GM12873 (cell line): ENCODE data around the gene ABCC9.

Experiments
- TF ChIP-seq, protein P1 (sequence below): IDR thresholded peaks from 2 replicates; pipeline ENCODE4 v1.5.1; 2012; ENCODE audit warnings: low read depth, mild to moderate bottlenecking, moderate library complexity, low read length, control low read depth; ENCODE audit not compliant: insufficient read depth; ENCODE audit errors: missing control alignments

ABCC9 gene

DNA sequence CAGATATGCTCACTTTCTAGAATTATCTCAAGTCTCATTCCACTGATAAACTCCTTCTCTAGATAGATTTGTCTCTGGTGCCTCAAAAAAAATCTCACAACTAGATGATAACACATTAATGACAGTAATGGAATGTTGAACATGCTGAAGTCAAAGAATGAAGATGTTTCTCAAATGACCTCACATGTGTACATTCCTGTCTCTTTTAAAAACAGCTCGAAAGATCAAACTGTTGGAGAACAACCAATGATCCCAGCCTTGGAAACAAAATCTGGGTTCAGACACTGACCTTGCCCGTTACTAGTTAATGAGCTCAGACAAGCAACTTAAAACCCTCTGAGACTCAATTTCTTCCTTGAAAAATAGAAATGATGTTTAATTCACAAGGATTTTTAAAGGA is 122.0 kb downstream of the ABCC9 start:
- TF ChIP-seq, protein P1, sequence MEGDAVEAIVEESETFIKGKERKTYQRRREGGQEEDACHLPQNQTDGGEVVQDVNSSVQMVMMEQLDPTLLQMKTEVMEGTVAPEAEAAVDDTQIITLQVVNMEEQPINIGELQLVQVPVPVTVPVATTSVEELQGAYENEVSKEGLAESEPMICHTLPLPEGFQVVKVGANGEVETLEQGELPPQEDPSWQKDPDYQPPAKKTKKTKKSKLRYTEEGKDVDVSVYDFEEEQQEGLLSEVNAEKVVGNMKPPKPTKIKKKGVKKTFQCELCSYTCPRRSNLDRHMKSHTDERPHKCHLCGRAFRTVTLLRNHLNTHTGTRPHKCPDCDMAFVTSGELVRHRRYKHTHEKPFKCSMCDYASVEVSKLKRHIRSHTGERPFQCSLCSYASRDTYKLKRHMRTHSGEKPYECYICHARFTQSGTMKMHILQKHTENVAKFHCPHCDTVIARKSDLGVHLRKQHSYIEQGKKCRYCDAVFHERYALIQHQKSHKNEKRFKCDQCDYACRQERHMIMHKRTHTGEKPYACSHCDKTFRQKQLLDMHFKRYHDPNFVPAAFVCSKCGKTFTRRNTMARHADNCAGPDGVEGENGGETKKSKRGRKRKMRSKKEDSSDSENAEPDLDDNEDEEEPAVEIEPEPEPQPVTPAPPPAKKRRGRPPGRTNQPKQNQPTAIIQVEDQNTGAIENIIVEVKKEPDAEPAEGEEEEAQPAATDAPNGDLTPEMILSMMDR, result no peak

DNA sequence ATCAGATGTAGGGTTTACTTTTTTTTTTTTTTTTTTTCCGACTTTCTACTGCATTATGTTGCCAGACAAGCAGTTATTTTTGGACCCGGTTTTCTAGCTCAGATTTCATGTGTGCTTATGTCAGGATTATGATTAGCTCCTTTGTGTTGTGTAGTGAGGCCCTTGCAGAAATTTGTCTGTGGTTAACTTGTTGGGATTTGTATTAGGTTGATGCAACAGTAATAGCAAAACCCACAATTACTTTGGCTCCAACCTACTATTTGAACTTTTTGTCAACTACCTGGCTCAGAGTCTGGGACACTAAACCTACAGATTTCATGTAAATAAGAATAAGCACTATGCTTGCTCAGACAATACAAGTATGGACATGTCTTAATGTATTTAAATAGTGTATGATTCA is 122.6 kb downstream of the ABCC9 start:
- TF ChIP-seq, protein P1, result no peak

DNA sequence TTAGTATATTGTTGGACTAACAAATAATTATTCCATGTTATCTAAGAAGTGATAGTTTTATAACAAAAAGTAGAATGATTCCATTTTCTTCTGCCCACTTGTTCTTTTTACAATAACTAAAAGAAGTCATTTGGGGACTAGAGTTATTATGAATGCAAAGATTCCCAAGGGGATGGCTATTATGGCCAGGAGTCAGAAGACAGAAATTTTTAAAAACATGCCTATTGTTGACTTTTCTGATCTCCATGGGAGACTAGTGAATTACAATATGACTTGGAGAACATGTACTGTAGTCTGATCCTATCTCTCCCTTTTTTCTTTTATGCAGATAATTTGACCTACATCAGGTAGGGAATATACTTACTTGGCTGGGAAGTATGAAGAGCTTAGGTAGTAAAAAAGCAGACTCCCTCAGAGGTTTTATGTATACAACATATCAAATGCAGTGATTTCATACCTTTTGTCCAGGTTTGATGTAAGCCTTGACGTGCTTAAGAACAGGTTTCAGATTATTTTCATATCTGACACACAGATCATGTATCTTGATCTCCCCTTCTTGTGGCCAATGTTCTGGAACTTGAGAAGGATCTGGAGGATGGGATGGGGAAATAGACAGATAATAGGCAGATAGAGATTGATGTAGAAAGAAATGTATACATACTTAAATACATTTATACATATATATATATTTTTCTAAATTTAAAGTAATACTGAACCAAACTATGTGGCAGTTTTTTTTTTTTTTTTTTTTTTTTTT is 125.7 kb downstream of the ABCC9 start:
- TF ChIP-seq, protein P1, result no peak

DNA sequence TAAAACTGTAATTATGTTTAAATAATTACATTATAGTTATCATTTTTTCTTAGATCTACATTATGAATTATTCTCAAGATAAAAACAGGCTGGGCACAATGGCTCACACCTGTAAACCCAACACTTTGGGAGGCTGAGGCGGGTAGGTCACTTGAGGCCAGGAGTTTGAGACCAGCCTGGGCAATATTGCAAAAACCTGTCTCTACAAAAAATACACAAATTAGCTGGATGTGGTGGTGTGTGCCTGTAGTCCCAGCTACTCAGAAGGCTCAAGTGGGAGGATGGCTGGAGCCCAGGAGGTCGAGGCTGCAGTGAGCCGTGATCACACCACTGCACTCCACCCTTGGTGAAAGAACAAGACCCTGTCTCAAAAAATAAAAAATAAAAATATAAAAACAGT is 126.4 kb downstream of the ABCC9 start:
- TF ChIP-seq, protein P1, result no peak

DNA sequence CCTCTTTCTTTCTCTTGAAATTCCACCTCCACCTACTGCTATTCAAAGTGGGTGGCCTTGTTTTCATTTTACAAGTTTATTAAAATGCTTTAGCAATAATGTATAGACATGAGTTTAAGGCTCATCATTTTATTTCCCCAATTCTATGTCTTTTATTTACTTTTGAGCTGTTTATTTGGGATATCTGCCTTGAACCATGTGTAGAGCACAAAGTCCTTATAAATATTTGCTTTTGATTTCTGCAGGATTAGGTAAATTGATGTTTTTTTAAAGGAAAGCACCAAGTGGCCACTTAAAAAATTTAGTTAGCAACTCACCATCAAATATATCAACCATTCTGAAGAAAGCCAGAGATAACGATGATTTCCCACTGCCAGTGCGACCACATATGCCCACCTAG is 126.9 kb downstream of the ABCC9 start:
- TF ChIP-seq, protein P1, result no peak

DNA sequence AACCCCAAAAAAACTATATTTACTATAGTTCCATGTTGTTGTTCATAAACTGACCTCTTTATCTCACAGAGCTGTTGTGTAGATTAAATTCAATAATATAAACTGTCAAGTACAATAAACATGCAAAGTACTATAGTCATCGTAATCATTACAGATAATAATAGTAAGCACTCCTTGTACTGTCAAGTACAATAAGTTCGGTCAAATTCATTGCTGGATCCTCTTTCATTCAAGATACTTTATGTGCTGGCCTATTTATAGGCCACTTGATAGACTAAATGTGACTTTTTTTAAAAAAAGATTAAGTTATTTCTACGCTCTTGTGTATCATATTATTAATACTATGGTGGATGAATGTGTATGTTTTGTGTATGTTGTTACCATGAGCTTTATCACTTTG is 127.5 kb downstream of the ABCC9 start:
- TF ChIP-seq, protein P1, result no peak

DNA sequence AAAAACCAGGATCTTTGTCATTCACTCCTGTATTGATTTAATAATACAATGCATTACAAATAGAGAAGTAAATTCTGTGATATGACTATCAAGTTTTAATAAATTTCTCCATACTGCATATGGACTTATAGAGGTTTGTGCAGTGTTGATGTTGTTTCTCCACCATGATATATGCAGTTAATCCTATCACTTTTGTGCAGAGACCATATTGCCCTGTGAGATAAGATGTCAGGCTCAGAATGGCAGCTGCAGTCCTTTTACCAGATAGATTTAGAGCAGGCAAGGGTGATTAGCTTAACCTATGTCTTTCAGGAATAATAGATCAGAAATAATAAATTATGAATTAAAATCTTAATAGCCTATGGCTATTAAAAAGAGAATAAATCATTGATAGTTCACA is 128.1 kb downstream of the ABCC9 start:
- TF ChIP-seq, protein P1, result no peak

DNA sequence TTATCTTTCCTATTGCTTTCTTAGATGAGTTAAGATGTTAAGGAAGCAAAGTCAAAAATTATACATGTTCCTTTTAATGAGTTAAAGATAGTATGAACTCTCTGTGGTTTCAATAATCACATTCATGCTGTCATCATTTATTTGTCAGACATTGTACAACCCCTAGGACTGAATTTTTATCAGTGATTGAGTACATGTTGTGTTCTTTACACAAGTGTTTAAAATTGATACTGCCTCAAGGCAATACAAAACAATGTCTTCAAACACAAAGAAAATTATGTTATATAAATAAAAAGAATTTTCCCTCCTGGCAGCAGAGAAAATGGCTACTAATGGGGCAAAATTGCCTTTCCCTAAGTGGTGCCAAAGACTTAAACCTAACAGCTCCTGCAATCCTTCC is 132.1 kb downstream of the ABCC9 start:
- TF ChIP-seq, protein P1, result no peak
